WI38 (cell line): ENCODE measurements around the gene PDIK1L.
"Not testable (repeated sequence)": the region's sequence is repeated elsewhere in the genome, so short reads cannot be mapped to it uniquely, and the experiment has no call there.

Experiments
- H3K4me3 ChIP-seq: 2 replicates; pipeline ENCODE4 v1.5.1; 2011; ENCODE audit warnings: low read depth, mild to moderate bottlenecking, control low read depth, low read length
- CTCF ChIP-seq: IDR thresholded peaks from 2 replicates; pipeline ENCODE4 v1.5.1; 2012; ENCODE audit warnings: low read depth, mild to moderate bottlenecking, control low read depth, low read length

Gene PDIK1L

GRCh38 chr1:26090893-26091292, 20.7 kb upstream of the PDIK1L start:
- no peak for TF ChIP-seq CTCF
- H3K4me3 ChIP-seq = no peak overlapping the region

- no peak for TF ChIP-seq CTCF
- H3K4me3 ChIP-seq = no peak overlapping the region
Observed at GRCh38 chr1:26092422-26092821, 19.2 kb upstream of the PDIK1L start.

- H3K4me3 ChIP-seq = not testable (repeated sequence)
Observed at GRCh38 chr1:26093569-26093968, 18.1 kb upstream of the PDIK1L start.

GRCh38 chr1:26094076-26094669, 17.5 kb upstream of the PDIK1L start:
- no peak for TF ChIP-seq CTCF
- no peak overlapping the region for H3K4me3 ChIP-seq

GRCh38 chr1:26094677-26095383, 16.8 kb upstream of the PDIK1L start:
- H3K4me3 ChIP-seq = no peak overlapping the region

GRCh38 chr1:26096471-26096870, 15.2 kb upstream of the PDIK1L start:
- no peak overlapping the region for H3K4me3 ChIP-seq
- TF ChIP-seq CTCF = no peak

More at GRCh38 chr1:26094677-26095383, 16.8 kb upstream of the PDIK1L start:
- no peak for TF ChIP-seq CTCF

GRCh38 chr1:26097696-26098095, 13.9 kb upstream of the PDIK1L start:
- TF ChIP-seq CTCF = no peak
- H3K4me3 ChIP-seq = no peak overlapping the region
